Loucy (cell line): ENCODE measurements around the gene XPNPEP1.

ENCODE experiments used
- H2AFZ ChIP-seq: fragments of 200-600 bp; sonication (generic); 2 replicates; pipeline ENCODE4 v1.6.0; 2016; ENCODE audit warnings: antibody characterized with exemption, mild to moderate bottlenecking, low read length, moderate library complexity
- H3F3A ChIP-seq: fragments of 200-600 bp; 2 replicates; pipeline ENCODE4 v1.6.0; 2016; ENCODE audit warnings: antibody characterized with exemption, low read depth, mild to moderate bottlenecking
- H3K27me3 ChIP-seq: fragments of 200-600 bp; sonication (generic); 2 replicates; pipeline ENCODE4 v1.6.1; 2014; ENCODE audit warnings: low read length, mild to moderate bottlenecking; ENCODE audit not compliant: insufficient read depth, poor library complexity, severe bottlenecking
- H3K36me3 ChIP-seq: fragments of 200-600 bp; sonication (generic); 2 replicates; pipeline ENCODE4 v1.6.1; 2016; ENCODE audit warnings: low read length; ENCODE audit not compliant: insufficient read depth
- H3K4me1 ChIP-seq: fragments of 200-600 bp; sonication (generic); 2 replicates; pipeline ENCODE4 v1.5.1; 2014; ENCODE audit warnings: low read length, mild to moderate bottlenecking; ENCODE audit not compliant: insufficient read depth, poor library complexity, severe bottlenecking
- H3K4me2 ChIP-seq: fragments of 200-600 bp; sonication (generic); 2 replicates; pipeline ENCODE4 v1.6.0; 2014; ENCODE audit warnings: antibody characterized with exemption, low read length, low read depth, mild to moderate bottlenecking; ENCODE audit not compliant: poor library complexity, severe bottlenecking
- H3K4me3 ChIP-seq: fragments of 200-600 bp; sonication (generic); 2 replicates; pipeline ENCODE4 v1.5.1; 2014; ENCODE audit warnings: low read length, mild to moderate bottlenecking, mixed read lengths; ENCODE audit not compliant: poor library complexity, severe bottlenecking
- H3K79me2 ChIP-seq: fragments of 200-600 bp; sonication (generic); 2 replicates; pipeline ENCODE4 v1.6.1; 2014; ENCODE audit warnings: low read length; ENCODE audit not compliant: insufficient read depth
- H3K9ac ChIP-seq: fragments of 200-600 bp; sonication (generic); 2 replicates; pipeline ENCODE4 v1.6.0; 2014; ENCODE audit warnings: mild to moderate bottlenecking, low read depth, low read length, moderate library complexity; ENCODE audit not compliant: poor library complexity, severe bottlenecking
- H3K9me2 ChIP-seq: fragments of 200-600 bp; sonication (generic); replicated peaks from 2 replicates; pipeline ENCODE4 v1.6.1; 2016; ENCODE audit warnings: low read depth, low read length, mixed read lengths
- H3K9me3 ChIP-seq: fragments of 200-600 bp; sonication (generic); 2 replicates; pipeline ENCODE4 v1.6.1; 2014; ENCODE audit warnings: mild to moderate bottlenecking, antibody characterized with exemption, low read length, low read depth; ENCODE audit not compliant: insufficient read depth
- H4K20me1 ChIP-seq: fragments of 200-600 bp; sonication (generic); 2 replicates; pipeline ENCODE4 v1.6.0; 2014; ENCODE audit warnings: antibody characterized with exemption, low read length, mild to moderate bottlenecking; ENCODE audit not compliant: insufficient read depth, poor library complexity, severe bottlenecking
- EZH2phosphoT487 ChIP-seq: fragments of 200-600 bp; IDR thresholded peaks from 2 replicates; pipeline ENCODE4 v1.6.1; 2018; ENCODE audit warnings: antibody characterized with exemption, mild to moderate bottlenecking, moderate library complexity, borderline replicate concordance
- TF ChIP-seq, protein P1 (sequence below): fragments of 200-600 bp; sonication (generic); conservative IDR thresholded peaks from 2 replicates; pipeline ENCODE4 v1.5.1; 2014; ENCODE audit warnings: mild to moderate bottlenecking, antibody characterized with exemption, low read length

Gene XPNPEP1

DNA sequence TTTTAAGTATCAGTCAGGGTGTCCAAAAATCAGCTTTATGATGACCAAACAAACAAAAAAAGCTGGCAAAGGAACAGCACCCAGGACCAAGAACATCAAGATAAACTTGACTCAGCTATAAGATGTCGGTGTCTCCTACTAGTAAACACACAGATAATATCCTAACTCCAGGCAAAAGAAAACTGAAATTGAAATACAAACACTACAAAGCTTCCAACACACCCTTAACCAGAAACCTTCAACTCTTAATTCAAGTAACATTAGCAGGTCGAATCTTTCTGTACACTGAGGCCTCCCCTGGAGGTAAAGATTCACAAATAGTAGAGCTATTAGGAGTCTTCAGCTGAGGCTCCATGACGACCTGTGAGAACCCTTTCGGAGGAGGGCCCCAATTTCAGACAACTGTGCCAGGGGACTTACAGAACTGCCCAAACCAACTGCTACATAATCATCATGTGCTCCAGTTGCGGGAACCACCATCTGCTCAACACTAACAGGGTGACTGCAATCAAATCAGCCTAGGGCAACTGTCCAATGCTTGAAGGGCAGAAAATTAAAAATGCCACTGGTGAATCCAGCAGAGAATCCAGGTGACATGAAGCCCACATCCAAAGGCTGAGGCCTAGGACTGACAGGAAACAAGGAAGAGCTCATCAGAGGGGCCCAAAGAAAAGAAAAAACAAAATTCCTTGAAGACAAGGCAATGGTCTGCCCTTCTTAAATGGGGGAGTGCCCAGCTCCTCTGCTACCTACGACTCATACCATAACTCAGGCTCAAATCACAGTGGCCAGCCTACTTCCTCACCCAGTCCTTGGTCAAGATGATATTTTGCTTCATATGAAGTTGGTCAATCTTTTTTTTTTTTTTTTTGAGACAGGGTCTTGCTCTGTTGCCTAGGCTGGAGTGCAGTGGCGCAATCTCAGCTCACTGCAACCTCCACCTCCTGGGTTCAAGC lies 20.0 kb downstream of the XPNPEP1 start:
- Histone ChIP-seq H3K4me3 (no peak overlapping the region), H3K79me2 (peaks cover 75% of the 10 kb centered on the region), H3K9me3 (no peaks in the 10 kb centered on the region), H3K4me1 (no peaks in the 10 kb centered on the region), H3K9ac (peak overlapping the region; percentile 3), H3K36me3 (peaks cover 76% of the 10 kb centered on the region), H4K20me1 (peaks cover 9% of the 10 kb centered on the region), H3K27me3 (no peaks in the 10 kb centered on the region), H3K9me2 (no peaks in the 10 kb centered on the region), H3K4me2 (no peak overlapping the region), H2AFZ (no peak overlapping the region), H3F3A (no peaks in the 10 kb centered on the region)
- TF ChIP-seq EZH2phosphoT487, result no peak
- TF ChIP-seq, protein P1, sequence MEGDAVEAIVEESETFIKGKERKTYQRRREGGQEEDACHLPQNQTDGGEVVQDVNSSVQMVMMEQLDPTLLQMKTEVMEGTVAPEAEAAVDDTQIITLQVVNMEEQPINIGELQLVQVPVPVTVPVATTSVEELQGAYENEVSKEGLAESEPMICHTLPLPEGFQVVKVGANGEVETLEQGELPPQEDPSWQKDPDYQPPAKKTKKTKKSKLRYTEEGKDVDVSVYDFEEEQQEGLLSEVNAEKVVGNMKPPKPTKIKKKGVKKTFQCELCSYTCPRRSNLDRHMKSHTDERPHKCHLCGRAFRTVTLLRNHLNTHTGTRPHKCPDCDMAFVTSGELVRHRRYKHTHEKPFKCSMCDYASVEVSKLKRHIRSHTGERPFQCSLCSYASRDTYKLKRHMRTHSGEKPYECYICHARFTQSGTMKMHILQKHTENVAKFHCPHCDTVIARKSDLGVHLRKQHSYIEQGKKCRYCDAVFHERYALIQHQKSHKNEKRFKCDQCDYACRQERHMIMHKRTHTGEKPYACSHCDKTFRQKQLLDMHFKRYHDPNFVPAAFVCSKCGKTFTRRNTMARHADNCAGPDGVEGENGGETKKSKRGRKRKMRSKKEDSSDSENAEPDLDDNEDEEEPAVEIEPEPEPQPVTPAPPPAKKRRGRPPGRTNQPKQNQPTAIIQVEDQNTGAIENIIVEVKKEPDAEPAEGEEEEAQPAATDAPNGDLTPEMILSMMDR, result no peak

GRCh38 chr10:109899356-109900331 lies 23.7 kb downstream of the XPNPEP1 start:
- peaks cover 85% of the 10 kb centered on the region for H3K79me2 ChIP-seq
- H4K20me1 ChIP-seq, result peaks cover 9% of the 10 kb centered on the region
- H3K36me3 ChIP-seq, result peaks cover 58% of the 10 kb centered on the region

GRCh38 chr10:109898666-109899355 lies 24.5 kb downstream of the XPNPEP1 start:
- no peaks in the 10 kb centered on the region for H3F3A ChIP-seq

More at GRCh38 chr10:109899356-109900331, 23.7 kb downstream of the XPNPEP1 start:
- TF ChIP-seq, protein P1, result no peak
- TF ChIP-seq EZH2phosphoT487, result no peak
- Histone ChIP-seq H3K4me2 (no peak overlapping the region), H3K4me1 (no peaks in the 10 kb centered on the region), H3K9ac (no peak overlapping the region), H2AFZ (no peak overlapping the region), H3K4me3 (no peak overlapping the region), H3K9me2 (no peaks in the 10 kb centered on the region), H3F3A (no peaks in the 10 kb centered on the region), H3K9me3 (no peaks in the 10 kb centered on the region), H3K27me3 (no peaks in the 10 kb centered on the region)

More at GRCh38 chr10:109898666-109899355, 24.5 kb downstream of the XPNPEP1 start:
- Histone ChIP-seq H3K9me2 (no peaks in the 10 kb centered on the region), H3K79me2 (peaks cover 85% of the 10 kb centered on the region), H4K20me1 (peaks cover 9% of the 10 kb centered on the region), H3K4me1 (peaks cover 2% of the 10 kb centered on the region), H3K4me3 (no peak overlapping the region), H3K9me3 (no peaks in the 10 kb centered on the region), H3K4me2 (no peak overlapping the region), H3K27me3 (no peaks in the 10 kb centered on the region), H3K36me3 (peaks cover 52% of the 10 kb centered on the region), H2AFZ (no peak overlapping the region), H3K9ac (no peak overlapping the region)
- TF ChIP-seq, protein P1, result no peak
- no peak for TF ChIP-seq EZH2phosphoT487
